Esophagus muscularis mucosa (tissue), 4 donors: ENCODE data around the gene PRDM9.
"Not testable (repeated sequence)": the region's sequence is repeated elsewhere in the genome, so short reads cannot be mapped to it uniquely, and the experiment has no call there.

Experiments
- CTCF ChIP-seq, 3 experiments: fragments of 200-600 bp in 2 of 3; fragments of 450-650 bp in 1 of 3; sonication (generic) in 2 of 3; IDR thresholded peaks; one replicate each; pipeline ENCODE4 v1.5.1; 2017 to 2019; ENCODE audit warnings: antibody characterized with exemption in 3 of 3, mild to moderate bottlenecking in 2 of 3, moderate library complexity in 1 of 3
- EP300 ChIP-seq: sonication (generic); formaldehyde crosslinking; IDR thresholded peaks from one replicate; pipeline ENCODE4 v1.6.1; 2017; ENCODE audit warnings: antibody characterized with exemption
- POLR2A ChIP-seq: fragments of 450-650 bp; IDR thresholded peaks from one replicate; pipeline ENCODE4 v1.6.1; 2017; ENCODE audit warnings: antibody characterized with exemption, moderate library complexity, mild to moderate bottlenecking, low read depth

GRCh38 chr5:23510434-23510833 lies 3.0 kb downstream of the PRDM9 start:
- not testable (repeated sequence) for TF ChIP-seq CTCF (IDR thresholded peaks at IDR 0.05); POLR2A; EP300
